GM19240 (cell line): ENCODE results near the gene MAN2A1.

ENCODE experiments used
- DNase-seq: peaks from one replicate; pipeline ENCODE4 v3.0.0; 2011; ENCODE audit warnings: low spot score; ENCODE audit not compliant: insufficient read length

The MAN2A1 gene

DNA sequence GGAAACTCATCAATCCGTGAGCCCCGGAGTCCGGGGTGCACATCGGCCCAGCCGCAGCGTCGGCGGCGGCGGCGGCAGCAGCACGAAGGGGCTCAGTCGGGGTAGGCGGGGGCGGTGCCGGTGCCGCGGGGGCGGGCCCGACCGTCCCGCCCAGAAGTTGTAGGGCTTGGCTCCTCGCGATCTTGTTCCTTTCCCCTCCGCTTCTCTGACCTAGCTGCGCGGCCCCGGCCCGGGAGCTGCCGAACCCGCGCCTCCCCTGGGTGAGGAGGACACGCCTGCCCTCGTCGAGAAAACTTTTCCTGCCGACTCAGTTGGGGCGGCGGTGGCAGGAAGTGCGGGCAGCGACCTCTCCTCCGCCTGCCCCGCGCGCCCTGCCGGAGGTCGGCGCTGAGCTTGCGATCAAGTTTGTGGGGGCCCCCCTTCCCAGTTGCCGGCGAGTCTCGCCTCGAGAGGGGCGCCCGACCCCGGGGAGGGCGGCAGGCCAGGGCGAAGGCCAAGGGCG, at the start of gene MAN2A1:
Gene MAN2A1, plus strand, starts transcription at position 188 of the 502 bp plus-strand sequence. CDS start 491 bp downstream, outside the sequence.
- no peak for DNase-seq

DNA sequence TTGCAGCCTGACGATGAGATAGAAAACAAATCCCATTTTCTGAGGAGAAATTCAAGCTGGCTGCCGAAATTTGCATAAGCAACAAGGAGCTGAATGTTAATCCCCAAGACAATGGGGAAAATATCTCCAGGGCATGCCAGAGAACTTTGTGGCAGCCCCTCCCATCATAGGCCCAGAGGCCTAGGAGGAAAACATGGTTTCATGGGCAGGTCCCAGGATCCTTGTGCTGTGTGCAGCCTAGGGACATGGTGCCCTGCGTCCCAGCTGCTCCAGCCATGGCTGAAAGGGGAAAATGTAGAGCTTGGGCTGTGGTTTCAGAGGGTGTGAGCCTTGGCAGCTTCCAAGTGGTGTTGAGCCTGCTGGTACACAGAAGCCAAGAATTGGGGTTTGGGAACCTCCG, 48.8 kb upstream of the MAN2A1 start:
- no peak for DNase-seq

DNA sequence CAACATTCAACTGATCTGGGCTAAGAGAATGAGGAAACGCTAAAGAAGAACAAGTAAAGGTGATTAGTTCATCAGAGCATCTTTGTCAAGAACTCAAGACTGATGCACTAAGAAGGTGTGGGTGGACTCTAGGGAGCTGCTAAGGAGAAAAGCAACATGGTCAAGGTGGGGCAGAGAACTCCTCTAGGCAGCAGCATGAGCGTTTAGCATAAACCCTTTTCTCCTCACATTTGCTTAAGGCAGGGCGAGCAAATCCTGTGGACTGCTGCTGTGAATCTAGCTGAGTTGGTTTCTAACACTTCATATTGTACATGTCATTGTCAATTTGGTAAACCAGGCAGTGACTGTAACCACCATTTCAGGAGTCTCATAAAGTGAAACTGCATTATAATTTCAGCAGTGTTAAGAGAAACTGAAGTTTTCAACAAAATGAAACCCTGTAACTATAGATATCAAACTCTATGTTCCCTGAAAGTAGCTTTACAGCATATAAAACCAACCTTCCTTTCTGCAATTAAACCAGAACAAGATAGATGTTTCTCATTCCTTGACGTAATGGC, 45.9 kb upstream of the MAN2A1 start:
- DNase-seq, result no peak

DNA sequence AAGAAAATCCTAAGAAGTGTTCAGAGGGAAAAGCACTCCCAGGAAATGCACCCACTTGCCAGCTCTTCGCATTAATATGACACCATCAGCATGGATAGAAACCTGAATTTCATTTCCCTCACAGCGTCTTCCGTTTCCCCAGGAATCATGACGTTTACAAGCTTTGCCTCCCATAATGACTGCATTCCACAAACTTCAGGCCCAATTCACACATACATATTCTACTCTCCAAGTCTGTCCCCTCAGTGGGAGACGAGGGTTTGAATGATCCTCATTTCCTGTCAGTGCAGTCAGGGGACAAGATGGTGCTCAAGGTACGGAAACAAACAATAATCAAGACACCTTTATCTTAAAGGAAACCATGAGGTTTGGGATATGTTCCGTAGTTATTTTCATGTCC, 44.9 kb upstream of the MAN2A1 start:
- DNase-seq, result no peak

DNA sequence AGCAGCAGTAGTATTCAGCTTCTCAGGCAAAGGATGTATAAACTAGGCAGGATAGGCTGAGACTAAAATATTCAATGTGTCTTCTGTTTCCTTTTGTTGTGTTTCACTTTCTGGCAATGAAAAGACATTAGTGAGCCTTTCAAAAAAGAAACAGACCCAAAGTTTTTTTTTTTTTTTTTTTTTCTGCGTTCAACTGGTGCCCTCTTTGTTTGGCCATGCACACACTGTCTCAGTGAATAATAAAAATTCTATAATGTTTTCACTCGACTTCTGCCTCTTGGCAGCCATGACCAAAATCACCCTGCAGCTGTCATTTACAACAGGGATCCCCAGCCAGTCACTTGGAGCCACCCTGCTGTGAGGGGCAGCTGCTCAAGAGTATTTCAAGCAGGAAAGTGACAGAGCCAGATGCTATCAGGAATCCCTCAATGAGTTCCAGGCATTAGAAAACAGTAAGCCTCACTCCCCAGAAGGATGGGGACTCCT, 44.0 kb upstream of the MAN2A1 start:
- no peak for DNase-seq

DNA sequence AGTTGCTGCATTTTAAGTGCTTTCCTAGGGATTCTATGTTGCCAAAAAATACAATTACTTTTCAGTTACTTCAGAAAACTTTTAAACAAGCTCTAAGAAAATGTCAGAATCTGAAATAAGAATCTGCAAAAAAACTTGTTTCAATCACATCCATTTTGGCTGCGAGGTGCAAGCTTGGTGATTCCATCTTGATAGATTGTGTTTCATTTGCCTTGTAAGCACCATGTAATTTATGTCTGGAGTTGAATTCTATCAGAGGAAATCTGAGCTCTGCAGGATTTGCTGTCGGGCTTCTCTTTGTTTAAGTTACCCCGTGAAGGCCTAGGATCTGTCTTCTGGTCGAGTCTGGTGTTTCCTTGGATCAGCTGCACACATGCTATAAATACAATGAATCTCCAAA, 40.4 kb upstream of the MAN2A1 start:
- no peak for DNase-seq

DNA sequence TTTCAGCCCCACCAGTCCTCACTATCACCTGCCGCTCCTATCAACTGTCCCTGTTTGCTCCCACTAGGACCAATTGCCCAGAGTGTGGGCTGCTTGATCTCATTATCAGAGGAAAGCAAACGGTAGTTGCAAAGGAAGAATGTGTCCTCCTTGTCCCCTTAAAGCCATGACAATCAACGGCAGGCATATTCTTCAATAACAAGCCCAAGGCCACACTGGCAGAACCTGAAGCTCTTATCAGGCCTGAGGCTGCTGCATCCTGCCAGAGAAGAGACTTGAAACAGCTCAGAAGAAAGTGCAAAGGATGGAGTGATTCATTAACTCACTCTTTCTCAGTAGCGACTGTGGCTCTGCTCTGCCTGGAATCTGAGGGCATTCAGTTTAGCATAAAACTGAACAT, 39.2 kb upstream of the MAN2A1 start:
- no peak for DNase-seq

DNA sequence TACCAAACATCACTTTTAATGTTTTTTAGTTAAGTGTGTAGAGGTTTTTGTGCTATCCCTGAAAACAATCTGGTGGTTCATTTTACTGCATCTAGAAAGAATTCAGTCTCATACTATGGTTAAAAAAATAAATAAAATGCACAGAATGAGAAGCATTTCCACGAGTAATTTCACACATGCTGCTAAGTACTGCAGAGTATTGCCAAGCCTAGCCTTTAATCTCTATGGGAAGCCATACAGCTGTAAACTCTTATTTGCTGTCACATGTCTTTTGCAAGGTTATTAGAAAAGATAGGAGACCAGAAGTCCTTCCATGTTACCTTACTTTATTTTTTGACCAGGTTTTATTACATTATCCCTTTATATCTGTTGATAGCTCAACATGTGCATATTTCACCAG, 37.6 kb upstream of the MAN2A1 start:
- DNase-seq, result no peak

DNA sequence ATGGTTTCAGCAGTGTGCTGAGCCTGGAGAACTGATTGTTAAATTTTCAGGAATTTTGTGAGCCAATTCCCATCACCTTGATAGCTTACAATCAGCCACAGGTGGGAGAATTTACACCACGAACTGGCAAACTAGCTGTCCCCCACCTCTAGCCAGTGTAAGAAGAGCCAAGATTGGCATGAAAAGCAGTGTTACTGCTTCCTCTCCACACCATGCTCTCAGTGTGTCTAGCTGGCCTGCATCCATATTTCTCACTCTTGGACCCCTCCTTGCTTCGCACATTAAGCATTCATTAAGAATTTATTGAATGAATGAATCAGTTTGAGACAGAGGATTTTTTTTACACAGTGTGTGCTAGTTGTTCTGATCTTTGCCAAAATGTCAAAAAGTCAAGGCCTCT, 36.7 kb upstream of the MAN2A1 start:
- no peak for DNase-seq

DNA sequence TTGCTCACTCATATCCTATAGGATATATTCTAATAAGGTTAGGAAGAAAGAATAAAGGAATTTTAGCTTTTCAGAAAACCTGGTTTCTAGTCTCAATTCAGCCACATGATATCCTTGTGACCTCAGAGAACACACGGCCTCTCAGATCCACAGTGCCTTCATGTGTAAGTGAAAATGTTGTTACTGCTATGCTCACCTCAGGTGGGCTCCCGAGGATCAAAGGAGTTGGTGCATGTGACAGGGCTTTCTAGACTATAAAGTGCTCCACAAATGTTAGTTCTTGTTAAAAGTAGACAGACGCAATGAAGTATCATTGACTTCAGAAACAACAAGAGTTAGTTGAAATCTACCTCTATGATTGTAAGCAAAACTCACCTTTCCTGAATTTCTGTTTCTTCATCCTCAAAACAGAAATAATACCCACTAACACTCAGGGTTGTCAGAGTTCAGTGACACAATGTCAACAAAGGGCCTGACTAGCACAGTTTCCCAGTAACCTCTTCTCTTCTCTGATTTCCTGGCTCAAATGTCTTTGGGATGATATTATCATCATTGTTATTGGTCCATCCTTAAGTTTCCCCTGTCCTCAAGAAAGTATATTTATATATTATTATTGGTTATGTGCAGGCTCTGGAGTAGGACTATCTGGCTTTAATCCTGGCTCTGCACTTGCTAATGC, 36.0 kb upstream of the MAN2A1 start:
- no peak for DNase-seq

DNA sequence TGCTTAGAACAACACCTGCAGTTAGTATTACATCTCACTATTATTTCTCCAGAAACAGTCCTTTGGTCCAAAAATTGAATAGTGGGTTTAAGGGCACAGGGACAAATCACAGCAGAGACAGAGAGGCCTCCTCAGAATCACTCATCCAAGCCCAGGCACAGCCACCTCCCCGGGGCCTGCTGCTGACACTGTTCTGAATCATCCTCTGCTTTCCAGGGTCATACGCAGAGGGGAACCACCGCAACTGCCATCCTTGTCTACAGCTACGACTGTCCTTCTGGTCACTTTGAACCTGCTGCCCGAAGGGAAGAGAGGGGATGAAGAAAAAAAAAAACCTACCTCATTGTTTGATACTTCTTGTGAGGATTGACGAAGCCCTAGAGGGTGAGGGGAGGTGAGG, 35.3 kb upstream of the MAN2A1 start:
- no peak for DNase-seq

DNA sequence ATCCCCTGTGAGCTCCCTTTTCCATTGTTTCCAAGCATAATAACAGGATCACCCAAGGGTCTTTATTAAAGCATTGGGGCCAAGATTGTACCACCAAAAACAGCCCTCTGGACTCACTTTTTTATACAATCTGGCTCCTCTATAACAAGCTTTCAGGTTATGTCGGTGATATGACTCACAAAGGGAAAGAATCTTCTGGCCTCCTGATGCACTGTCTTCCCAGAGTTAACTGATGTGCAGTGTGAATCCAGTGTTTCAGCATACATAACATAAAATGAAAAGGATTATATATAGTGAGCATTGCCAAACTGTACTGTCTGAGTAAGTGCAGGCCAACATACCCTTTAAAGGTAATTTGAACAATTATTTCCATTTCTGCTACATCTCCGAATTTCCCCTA, 33.9 kb upstream of the MAN2A1 start:
- no peak for DNase-seq

DNA sequence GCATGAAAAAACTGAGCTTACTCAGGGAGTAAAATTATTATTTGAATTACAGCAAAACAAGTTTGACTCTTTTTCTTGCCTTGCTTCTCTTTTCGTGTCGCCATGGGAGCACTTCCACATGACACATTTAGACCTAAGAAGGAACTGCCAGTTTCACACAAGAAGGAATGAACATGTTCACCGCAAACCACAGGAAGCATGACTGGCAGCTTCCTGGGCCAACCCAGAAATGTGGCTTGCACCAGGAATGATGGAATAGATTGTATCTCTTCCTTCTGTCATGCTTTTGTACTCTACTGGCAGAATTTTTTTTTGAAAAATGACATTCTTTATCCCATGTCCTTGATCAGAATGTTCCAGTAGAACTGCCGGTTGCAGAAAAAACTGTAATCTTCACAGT, 32.9 kb upstream of the MAN2A1 start:
- no peak for DNase-seq

DNA sequence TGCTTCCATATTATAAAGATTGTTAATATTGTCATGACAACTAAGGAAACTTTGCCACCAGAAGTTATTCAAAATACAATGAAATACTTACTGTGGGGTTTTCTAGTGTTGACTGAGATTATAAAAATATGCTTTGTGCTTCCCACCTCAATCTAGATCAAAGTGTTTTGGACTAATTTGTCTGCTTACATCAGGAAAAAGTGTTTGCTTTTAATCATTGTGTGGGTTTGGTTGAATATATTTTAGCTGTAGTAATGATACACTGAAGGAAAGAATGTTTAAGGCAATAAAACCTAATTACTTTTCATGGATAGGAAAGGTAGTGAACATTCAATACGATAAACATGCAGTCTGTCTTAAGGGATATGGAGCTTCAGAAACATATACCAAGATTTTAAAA, 29.8 kb upstream of the MAN2A1 start:
- DNase-seq, result no peak

DNA sequence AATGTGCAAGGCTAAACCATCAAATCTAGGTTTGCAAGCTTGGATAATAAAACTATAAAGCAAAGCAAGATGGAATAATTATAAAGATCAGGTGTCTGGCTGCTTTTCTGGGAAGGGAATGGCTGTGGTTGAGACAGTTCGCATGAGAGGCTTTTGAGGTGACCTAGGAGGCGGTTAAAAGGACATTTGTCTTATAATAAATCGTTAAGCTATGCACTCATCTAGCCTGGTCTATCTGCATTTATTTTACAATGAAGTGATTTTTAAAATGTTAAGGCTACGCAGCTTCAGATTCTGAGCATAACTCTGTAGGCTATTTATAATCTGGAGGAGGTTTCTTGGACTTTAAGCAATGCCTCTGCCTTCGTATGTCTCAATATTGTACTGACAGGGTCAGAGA, 29.4 kb upstream of the MAN2A1 start:
- no peak for DNase-seq

DNA sequence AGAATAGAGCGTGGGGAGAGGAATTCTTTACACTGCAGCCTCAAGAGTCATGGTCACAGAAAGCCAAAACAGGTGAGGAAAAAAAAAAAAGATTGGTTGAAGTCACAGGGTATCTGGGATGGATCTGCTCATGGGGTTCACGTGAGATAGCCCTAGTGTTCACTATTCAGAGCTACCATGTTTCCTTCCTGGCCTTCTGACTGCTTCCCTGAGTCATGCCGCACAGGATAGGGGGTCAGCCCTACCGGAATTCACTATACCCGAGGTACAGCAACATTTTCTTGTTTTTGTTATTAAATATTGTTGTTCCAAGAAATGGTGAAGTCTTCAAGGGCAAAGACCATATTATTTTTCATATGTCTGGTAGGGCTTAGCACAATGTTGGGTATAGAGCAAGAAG, 21.5 kb upstream of the MAN2A1 start:
- DNase-seq, result no peak

DNA sequence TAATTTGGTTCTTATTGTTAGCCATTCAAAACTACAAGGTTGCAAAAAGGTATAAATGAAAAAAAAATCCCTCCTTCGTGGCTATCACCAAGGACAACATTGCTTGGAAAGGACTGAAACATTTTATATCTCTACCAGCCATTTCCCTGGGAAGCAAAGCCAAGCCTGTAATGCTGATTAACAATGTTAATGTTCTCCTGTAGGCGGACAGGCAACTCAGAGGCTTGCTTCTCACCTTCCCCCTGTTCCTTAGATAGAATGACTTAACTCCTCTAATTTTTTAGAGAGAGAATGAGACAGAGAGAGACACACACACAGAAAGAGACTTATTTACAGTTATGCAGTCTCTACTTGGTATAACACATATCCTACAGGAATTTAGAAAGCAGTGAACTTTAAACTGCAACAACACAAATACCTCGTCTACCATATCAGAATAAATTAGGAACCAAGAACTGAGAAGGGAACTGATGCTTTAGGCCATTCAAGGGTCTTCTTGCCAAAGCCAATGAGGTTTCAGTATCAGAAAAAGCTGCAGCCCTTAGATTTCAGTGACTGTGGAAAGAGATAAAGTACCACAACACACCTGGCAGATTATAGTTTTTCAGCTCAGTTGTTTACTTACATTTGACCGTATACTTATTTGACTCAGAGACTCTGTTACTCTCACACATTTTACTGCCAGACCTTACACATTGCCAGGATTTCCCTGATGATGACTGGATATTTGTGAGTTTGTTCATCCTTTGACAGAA, 20.9 kb upstream of the MAN2A1 start:
- DNase-seq, result no peak

DNA sequence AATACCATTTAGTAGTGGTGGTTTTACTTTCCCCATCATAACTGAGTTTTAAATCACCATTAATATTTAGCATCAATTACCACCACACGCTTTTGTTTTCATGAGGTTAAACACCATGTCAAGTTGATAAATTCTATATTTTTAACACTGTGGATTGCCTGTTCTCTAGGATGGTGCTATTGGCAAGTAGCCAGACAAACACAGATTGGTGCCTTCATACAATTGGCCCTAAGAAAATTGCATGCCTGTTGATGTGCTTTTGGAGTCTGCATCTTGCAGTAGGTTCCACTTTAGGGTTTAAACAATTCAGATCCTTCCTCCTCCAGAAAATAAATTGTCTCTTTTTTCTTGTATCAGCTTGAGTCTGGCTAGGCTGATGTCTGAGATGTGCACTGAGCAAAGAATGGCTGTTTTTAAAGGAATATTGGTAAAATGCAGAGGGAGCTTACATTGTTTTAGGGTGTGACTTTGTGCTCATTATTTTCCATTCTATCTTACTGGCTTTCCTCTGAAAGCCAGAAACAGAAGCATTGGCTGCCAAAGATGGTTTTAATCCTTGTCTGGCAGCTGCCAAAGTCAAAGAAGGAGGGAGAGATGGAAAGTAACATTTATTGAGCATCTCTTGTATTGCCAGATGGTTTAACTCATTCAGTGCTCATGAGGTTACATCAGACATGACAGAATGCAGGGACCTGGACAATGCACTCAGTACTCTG, 19.6 kb upstream of the MAN2A1 start:
- DNase-seq, result no peak

DNA sequence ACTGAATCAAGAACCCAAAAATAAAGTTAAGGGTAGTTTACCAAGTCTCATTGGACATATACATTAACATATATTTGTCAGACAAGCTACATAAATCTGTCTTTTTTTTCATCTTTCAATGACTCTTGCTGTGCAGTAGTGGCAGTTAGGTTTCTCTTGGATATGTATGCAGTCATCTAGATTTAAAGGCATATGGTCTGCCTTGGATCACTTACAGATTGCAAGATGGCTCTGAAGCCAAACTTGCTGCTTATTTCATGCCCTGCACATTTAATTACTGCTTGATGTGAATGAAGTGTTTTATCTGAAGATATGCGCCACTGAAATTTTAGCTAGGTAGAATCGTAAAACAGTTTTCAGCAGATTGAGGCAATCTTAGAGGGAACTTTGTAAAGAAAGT, 18.6 kb upstream of the MAN2A1 start:
- DNase-seq, result no peak

DNA sequence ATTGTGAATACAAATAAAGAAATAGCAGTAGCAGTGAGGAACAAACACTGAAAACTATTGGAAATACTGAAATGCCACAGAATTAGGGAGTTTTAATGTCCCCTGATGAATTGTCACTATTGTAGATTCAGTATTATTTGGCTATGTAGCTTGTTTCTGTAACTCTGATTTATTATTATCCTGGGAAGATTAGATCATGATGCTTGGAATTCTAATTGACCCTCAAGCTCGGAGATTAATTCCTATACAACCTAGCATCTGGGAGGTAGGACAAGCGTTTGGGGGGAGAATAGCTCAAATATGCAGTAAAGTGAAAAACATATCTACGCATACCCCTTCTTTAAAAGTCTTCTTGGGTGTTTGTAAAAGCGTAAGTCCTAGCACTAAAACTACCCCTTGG, 15.1 kb upstream of the MAN2A1 start:
- DNase-seq, result no peak

DNA sequence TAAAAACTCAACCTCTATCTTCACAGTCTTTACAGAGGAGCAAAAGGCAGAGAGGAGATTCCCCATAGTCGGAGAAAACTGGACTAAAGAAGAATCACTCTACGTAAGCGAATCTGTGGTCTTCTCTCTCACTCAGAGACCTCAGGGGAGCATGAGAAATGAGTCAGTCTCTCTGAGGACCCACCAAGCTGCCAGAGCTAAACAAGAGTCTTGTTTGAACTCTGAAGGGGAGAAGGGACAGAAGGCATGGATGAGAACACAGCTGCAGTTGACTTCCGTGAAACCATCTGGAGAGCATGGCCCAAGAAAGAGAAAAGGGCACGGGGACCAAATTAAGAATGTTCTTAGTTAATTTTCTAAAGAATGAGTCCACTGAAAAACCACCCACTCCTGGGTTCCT, 12.8 kb upstream of the MAN2A1 start:
- DNase-seq, result no peak

DNA sequence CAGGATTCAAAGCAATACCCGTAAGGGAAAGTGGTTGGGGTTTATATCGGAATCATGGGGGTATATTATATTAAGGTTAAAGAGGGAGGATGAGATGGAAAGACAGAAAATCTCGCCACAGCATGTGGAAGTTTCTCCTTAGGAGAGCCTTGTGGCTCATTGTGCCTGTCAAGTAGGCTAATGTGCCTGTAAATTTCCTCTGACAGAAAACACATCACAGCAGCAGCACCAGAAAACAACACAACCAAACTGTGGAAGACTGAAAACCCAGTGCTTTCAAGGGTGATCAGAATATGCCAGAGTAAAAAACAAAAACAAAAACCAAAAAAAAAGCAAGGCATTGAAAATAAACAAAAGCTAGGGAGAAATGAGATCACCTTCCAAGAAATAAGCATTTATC, 11.3 kb upstream of the MAN2A1 start:
- DNase-seq, result no peak
